ENCODE results near the gene OFD1.
A peak's percentile ranks its signal among the peaks of the same experiment; 100 is the strongest.

OFD1 gene

DNA sequence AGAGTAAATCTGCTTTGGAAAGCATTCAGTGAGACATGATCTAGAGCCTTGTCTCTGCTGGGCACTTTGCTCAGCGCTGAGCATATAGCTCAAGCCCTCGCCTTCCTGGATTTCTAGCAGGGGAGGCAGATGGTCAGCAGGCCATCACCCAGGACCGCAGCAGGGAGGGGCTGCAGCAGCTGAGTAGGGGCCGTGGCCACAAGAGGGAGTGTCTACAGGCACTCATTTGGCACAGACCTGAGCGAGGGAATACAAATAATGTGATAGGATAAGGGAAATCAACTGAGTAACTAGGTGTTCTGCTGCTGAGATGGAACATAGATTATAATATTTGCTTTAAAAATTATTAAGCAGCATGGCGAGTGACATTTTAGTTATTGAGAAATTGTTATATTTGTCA, 30.2 kb downstream of the OFD1 start:
- no peak overlapping the region for H3K27ac ChIP-seq
- TF ChIP-seq ZFX (IDR thresholded peaks at IDR 0.05; ENCODE audit: borderline replicate concordance), result no peak
- TF ChIP-seq, protein P1, sequence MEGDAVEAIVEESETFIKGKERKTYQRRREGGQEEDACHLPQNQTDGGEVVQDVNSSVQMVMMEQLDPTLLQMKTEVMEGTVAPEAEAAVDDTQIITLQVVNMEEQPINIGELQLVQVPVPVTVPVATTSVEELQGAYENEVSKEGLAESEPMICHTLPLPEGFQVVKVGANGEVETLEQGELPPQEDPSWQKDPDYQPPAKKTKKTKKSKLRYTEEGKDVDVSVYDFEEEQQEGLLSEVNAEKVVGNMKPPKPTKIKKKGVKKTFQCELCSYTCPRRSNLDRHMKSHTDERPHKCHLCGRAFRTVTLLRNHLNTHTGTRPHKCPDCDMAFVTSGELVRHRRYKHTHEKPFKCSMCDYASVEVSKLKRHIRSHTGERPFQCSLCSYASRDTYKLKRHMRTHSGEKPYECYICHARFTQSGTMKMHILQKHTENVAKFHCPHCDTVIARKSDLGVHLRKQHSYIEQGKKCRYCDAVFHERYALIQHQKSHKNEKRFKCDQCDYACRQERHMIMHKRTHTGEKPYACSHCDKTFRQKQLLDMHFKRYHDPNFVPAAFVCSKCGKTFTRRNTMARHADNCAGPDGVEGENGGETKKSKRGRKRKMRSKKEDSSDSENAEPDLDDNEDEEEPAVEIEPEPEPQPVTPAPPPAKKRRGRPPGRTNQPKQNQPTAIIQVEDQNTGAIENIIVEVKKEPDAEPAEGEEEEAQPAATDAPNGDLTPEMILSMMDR (IDR thresholded peaks at IDR 0.05), result peak; percentile 30

DNA sequence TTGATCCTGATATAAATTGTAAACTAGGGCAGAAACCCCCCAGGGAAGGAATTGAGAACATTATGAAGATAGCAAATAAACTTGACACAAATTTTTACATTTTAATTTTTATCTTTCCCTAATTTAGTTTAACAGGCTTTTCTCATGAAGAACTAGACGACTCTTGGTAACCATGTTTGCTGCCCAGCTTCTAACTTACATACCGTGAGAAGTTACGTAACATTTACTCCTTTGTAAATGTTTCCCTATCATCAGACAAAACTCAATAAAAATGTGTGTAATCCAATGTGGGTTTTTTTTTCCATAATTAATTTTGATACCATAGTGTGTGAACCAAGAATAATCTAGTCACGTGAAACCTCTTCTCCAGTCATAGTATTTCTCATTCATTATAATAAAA, 34.4 kb downstream of the OFD1 start:
- TF ChIP-seq, protein P1 (IDR thresholded peaks at IDR 0.05), result no peak
- TF ChIP-seq ZFX (IDR thresholded peaks at IDR 0.05; ENCODE audit: borderline replicate concordance), result no peak

DNA sequence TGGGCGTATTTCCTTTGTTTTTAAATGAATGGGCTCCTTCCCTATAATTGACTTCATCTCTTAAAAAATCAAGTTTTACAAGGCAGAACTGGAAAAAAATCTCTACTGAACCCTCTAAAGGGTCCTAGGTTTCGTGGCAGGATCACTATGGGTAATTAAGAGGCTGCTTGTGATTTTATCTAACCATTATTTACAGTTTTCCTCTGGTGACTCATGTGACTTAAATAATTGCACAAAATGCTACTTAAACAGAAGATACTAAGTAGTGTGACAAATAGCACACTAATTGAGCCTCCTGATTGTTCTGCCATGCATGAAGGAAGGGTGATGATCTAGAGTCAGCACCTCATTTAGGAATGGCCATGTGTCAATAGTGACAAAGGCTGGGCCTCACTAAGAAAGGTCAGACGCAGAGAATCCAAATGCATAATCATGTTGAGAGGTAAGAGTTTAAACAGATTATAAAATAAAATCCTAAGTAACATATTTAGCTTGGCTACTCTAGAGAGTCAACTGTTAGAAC, 35.5 kb downstream of the OFD1 start:
- H3K27ac ChIP-seq, result no peak overlapping the region
- TF ChIP-seq, protein P1 (IDR thresholded peaks at IDR 0.05), result no peak
- TF ChIP-seq ZFX (IDR thresholded peaks at IDR 0.05; ENCODE audit: borderline replicate concordance), result no peak

More for the DNA sequence above, 34.4 kb downstream of the OFD1 start:
- no peak overlapping the region for H3K27ac ChIP-seq

DNA sequence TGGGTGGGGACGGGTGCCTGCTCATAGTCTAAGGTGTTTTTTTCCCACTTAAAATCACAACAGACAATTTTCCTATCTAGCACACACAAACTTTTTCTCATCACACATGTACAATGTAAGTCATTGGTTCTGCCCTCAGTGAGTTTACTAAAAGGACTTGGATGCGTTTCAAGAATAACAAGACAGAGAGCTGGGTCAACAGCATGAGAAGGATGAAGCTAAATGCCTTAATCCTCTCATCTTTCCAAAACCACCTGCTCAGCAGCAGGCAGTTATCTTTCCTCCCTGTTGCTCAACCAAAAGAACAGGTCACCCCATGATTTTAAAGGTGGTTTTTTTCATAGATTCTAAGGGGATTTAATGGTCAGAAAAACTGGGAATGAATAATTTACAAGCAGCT, 40.1 kb downstream of the OFD1 start:
- TF ChIP-seq, protein P1 (IDR thresholded peaks at IDR 0.05), result no peak
- no peak for TF ChIP-seq ZFX (IDR thresholded peaks at IDR 0.05; ENCODE audit: borderline replicate concordance)
- H3K27ac ChIP-seq, result no peak overlapping the region

DNA sequence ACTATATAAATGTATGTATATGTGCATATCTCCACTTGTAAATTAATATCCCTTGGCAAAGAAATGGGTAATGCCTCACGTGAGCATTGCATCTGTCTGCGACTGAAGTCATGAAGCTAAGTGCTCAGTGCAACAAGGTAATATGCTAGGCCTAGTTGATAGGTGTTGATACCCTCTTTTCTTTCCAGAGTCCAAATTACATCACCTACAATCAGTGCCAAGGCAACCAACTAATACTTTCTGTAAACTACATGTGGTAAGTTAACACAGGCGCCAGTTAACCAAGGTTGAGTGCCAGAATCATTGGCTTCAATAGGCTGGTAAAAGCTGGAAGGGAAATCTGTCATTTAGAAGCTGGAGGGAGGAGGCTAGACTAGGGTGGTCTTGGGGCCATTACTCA, 41.3 kb downstream of the OFD1 start:
- TF ChIP-seq, protein P1 (IDR thresholded peaks at IDR 0.05), result no peak
- TF ChIP-seq ZFX (IDR thresholded peaks at IDR 0.05; ENCODE audit: borderline replicate concordance), result no peak

DNA sequence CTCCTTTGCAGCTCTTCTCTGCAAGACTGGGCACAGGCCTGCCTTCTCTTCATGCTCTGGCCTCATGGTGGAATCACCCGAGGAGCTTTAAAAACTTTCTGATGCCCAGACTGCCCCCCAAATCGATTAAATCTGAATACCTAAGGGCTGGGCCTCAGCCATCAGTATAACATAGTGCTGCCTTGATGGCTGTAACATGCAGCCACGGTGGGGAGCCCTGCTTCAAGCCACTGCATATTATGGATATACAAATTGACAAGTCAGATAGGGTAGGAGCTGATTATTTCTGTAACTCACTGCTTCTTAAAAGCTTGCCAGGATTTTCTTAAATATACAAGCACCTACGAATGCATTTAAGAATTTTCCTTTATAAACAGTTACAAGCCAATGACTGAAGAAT, 41.8 kb downstream of the OFD1 start:
- TF ChIP-seq, protein P1 (IDR thresholded peaks at IDR 0.05), result no peak
- TF ChIP-seq ZFX (IDR thresholded peaks at IDR 0.05; ENCODE audit: borderline replicate concordance), result no peak
- no peak overlapping the region for H3K27ac ChIP-seq

More for the DNA sequence above, 41.3 kb downstream of the OFD1 start:
- no peak overlapping the region for H3K27ac ChIP-seq

DNA sequence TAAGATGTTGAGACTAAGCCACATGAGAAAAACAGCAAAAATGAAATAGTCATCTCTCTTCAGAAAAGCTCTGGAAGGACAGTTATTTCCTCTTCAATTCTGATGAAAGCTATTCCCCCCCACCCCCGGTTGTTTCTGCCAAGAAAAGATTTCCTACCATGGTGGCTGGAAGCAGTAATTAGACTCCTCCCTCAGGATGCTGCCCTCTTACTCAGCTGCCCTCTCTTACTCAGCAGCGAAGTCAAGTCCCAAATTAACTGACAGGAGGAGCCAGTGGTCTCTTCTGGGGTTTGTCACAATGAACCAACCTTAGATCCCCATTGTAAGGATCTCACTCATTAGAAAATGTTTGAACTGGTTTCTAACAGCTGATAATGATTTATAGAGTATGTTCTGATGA, 44.4 kb downstream of the OFD1 start:
- no peak overlapping the region for H3K27ac ChIP-seq
- no peak for TF ChIP-seq ZFX (IDR thresholded peaks at IDR 0.05; ENCODE audit: borderline replicate concordance)
- TF ChIP-seq, protein P1 (IDR thresholded peaks at IDR 0.05), result no peak
